EL (cell line): ENCODE data around the gene IFNL1.
"Not testable (repeated sequence)": the region's sequence is repeated elsewhere in the genome, so short reads cannot be mapped to it uniquely, and the experiment has no call there.

Experiments used
- DNase-seq: peaks from one replicate; pipeline ENCODE4 v3.0.0-alpha.2; 2016

The IFNL1 gene

DNA sequence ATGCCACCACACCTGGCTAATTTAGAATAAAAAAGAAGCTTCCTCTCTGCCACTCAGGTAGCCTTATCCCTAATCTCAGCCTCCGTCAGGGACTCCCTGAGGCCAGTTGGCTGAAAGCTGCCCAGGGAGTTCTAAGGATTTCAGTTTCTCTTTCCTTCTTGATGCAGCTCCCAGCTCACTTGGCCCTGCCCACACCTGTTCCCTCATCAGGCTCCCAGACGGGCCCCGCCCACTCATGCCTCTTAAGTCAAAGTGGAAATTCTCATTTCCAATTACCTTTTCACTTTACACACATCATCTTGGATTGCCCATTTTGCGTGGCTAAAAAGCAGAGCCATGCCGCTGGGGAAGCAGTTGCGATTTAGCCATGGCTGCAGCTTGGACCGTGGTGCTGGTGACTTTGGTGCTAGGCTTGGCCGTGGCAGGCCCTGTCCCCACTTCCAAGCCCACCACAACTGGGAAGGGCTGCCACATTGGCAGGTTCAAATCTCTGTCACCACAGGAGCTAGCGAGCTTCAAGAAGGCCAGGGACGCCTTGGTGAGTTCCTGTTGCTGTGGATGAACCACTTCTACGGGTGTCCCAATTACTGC is at the start of gene IFNL1:
Gene IFNL1 (plus strand): TSS at position 353 of the 591 bp plus-strand sequence. CDS start 15 bp downstream, at position 368.
- DNase-seq, result no peak

DNA sequence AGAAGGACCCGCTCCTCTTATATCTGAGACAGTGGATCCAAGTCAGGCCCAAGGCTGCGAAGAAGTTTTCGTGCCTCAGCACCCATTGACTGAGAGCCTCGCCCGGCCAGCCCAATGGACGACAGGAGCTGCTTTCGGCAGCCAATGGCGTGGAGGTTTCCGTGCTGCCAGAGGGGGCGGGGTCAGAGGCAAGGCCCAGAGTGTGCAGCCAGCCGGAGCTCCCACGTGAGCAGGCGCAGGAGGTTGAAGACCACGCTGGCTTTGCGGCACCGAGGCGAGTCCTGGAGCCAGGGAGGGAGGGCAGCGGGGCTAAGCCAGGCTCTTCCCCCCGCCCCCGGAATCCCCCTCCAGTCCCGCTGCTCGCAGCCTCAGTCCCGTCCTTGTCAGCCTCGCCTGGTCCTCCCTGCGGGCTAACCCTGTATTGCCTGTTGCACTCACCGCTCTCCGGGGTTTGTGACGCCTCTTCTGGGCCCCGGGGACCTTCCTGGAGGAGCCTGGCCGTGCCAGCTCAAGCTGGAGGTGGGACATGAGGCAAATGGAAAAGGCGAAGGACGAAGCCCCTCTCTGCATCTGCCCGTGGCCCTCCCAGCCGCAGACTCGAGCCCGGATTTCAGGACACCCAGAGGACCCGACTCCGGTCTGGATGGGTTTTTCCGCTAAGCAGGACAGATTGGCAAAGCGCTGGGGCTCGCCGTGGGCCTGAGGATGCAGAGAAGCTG is 49.1 kb upstream of the IFNL1 start:
- peak; percentile 15 for DNase-seq

DNA sequence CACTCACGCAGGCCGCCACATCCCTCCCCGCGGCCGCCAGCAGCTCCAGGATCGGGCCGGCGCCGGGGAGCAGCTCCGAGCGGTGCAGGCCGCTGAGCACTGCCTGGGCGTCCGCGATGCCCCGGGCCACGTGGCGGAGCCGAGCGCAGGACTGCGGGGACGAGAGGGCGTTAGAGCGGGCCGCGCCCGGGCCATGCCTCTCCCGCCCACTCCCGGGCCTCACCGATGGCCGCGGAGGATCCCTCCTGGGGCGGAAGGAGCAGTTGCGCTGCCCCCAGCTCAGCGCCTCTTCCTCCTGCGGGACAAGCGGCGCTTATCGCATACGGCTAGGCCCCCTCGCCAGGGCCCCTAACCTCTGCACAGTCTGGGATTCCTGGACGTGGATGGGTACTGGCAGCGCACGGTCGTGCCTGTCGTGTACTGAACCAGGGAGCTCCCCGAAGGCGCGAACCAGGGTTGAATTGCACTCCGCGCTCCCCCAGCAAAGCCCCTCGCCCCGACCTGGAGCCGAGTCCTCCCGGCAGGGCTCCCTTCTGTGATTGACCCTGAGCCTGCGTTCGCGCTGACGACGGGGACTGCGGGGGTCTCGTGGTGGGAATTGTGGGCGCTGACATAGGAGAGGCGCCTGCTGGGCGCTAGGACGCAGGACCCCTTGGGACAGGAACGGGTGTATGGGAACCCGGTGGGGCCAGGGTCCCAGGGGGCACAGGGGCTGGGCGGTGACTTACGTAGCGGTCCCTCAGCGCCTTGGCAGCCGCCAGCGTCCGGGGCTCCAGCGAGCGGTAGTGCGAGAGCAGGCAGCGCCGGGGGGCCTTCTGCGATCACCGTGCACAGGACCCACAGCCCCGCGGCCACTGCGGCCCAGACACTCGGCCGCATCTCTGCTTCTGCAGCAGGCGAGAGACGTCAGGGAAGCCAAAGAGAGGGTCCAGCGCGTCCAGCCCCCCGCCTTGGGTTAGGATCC is 48.2 kb upstream of the IFNL1 start:
- no peak for DNase-seq

DNA sequence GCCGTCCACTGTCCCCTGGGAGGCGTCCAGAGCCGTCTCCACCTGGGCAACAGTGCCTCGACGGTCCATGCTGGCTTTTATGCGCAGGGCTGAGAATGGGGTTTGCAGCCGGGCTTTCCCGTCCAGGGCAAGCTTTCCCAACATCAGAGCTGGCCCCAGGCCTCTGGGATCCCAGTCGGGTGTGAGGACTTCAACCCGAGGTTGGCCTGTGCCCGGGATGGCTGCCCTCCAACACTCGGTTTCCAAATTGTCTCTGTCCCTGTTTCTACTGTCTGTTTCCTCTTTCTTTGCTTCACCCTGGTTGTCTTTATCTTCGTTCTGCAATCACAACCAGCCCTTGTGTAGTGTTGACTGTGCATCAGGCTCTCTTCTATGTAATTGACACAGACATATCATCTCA is 47.4 kb upstream of the IFNL1 start, which contains the start of gene IFNL4:
Gene IFNL4 (minus strand): TSS at position 51 of the 400 bp plus-strand sequence.
- no peak for DNase-seq

DNA sequence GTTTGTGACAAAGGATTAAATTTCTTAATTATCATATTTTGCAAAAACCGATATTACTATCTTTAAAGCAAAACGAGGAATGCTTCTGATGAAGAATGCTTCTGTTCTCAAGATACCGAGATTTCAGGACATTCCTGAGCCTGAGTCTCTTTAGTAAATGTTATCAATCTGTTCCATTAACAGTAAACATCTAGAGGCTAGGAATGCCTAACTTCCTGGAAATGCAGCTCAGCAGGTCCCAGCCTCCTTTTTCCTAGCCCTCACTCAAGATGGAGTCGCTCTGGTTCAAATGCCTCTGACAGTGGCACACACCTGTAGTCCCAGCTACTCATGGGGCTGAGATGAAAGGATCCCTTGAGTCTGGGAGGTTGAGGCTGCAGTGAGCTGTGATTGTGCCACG is 45.1 kb upstream of the IFNL1 start:
- DNase-seq, result no peak

DNA sequence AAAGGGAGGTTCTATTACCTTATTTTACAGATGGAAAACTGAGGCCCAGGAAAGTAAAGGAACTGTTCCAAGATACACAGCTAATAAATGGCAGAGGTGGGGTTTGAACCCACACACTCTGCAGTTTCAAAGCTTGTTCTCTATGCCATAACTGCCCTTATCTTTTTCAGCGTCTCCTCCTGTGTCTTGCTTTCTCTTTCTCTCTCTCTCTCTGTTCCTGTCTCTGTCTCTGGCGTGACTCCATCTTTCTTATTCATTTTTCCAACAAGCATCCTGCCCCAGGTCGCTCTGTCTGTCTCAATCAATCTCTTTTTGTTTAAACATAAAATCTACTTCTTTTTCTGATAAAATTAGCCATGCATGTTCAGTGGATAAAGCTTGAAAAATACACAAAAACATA is 44.4 kb upstream of the IFNL1 start:
- DNase-seq, result no peak

DNA sequence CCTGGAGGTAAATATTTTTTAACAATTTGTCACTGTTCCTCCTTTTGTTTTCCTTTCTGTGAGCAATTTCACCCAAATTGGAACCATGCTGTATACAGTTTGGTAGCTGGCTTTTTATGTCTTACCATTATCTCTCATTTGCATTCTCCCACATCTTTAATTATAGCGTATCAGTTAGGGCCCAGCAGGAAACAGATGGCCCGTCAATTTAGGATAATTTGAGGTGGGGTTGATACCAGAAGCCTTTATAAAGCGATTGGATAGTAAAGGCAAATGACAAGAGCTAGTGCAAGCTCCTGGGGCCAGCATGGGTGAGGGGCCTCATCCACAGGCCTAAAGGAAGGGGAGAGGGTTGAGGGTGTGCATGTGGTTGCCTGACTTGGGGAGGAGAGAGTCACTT is 43.7 kb upstream of the IFNL1 start:
- no peak for DNase-seq

DNA sequence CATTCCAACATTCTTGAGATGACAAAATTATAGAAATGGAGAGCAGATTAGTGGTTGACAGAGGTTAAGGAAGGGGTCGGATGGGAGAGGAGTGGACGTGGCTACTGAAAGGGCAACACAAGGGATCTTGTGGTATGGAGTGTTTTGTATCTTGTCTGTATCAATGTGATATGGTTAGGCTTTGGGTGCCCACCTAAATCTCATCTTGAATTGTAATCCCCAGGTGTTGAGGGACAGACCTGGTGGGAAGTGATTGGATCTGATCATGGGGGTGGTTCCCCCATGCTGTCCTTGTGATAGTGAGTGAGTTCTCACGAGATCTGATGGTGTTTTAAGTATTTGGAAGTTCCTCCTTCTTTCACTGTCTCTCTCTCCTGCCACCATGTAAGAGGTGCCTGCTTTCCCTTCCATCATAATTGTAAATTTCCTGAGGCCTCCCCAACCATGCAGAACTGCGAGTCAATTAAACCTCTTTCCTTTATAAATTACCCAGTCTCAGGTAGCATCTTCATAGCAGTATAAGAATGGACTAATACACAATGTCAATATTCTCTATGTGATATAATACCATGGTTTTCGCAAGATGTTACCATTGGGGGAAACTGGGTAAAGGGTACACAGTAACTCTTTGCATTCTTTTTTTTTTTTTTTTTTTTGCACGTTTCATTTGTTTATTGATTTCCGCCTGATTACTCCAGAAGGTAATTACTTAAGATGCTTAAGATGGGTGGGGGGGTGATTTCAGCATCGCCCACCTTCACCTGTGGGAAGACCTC is 42.6 kb upstream of the IFNL1 start:
- no peak for DNase-seq

DNA sequence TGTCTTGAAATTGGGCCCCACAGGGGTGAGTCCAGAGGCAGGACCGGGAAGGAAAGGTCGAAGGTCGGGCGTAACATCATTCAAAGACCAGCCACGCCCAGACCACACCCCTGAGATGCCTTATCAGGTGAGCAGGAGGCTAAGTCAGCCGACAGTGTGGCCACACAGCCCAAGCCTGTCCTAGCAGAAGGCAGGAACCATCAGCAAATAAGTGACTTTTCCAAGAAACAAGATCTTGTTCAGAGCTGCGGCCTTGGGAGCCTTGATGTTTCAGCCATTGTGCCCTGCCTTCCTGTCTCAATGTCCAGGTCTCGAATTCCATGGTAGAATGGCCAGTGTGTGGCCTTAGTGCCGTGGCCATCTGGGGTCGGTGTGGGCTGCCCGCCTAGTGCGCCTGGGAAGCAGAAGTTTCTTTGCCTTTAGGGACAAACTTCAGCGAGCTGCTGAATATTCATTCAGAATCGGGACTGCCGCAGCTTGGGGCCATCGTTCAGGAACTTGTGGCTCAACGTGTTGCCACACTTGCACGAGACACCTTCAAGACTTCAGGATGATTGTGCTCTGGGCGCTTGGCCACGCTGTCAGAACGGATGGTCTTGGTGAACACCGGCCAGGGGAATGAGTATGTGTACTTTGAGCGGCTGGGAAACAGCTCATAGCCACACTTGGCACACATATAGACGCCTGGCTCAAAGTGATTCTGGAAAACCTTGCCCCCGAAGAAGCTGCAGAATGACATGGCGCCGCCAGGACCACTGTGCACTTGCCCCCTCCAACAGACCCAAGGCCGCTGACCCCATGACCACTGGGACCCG is 41.5 kb upstream of the IFNL1 start:
- no peak for DNase-seq

DNA sequence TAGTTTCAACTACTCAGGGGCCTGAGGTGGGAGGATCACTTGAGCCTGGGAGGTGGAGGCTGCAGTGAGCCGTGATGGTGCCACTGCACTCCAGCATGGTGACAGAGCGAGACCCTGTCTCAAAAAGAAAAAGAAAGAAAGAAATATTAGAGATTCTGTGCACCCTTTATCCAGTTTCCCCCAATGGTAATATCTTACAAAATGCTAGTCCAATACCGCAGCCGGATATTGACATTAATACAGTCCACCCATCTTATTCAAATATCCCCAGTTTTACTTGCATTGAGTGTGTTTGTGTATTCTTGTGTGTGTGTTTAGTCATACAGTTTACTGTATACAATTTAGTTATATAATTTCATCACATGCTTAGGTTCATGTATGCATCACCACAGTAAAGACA is 39.0 kb upstream of the IFNL1 start:
- DNase-seq, result no peak

DNA sequence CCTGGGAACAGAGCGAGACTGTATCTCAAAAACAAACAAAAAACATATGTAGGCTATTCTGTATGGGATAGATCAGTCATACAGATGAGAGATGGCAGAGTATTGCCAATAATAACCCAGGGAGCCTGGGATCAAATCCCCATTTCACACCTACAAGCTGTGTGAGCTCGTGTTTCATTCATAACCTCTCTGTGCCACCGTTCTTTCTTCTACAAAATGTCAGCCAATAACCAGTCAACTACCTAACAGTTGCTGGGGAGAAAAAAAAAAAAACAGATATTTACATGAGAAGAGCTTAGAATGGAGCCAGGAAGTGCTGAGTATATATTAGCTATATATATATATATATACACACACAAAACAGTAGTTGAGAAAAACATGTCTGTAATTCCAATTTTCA is 34.5 kb upstream of the IFNL1 start:
- DNase-seq, result no peak

DNA sequence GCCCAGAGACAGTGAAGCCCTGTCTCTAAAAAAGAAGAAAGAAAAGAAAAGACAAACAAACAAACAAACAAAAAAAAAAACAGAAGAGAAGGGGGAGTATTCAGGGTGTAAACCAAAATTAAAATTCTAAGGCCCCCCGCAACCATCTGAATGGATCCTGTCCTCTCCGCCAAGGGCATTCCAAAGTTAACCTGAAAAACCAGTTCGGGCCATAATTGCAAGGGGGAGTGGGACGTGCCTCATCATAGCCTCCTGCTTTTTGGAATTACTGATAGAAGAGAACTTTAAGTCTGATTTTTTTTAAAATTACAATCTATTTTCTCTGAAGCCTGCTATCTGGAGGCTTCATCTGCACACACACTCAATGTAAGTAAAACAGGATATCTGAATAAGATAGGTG is 33.7 kb upstream of the IFNL1 start:
- no peak for DNase-seq

DNA sequence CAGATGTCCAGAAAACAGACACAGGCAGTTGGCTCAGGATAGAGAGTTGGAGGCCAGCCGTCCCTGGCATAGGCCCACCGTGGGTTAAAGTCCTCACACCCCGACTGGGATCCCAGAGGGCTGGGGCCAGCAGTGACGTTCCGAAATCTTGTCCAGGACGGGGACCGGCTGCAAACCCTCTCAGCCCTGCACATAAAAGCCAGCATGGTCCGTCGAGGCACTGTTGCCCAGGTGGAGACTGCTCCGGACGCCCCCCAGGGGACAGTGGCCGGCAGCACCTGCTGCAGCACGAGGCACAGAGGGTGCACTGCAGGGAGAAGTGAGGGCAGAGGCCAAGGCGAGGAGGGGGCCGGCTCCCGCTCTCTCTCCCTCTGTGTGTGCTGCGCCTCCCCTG is 32.3 kb upstream of the IFNL1 start:
- no peak for DNase-seq

DNA sequence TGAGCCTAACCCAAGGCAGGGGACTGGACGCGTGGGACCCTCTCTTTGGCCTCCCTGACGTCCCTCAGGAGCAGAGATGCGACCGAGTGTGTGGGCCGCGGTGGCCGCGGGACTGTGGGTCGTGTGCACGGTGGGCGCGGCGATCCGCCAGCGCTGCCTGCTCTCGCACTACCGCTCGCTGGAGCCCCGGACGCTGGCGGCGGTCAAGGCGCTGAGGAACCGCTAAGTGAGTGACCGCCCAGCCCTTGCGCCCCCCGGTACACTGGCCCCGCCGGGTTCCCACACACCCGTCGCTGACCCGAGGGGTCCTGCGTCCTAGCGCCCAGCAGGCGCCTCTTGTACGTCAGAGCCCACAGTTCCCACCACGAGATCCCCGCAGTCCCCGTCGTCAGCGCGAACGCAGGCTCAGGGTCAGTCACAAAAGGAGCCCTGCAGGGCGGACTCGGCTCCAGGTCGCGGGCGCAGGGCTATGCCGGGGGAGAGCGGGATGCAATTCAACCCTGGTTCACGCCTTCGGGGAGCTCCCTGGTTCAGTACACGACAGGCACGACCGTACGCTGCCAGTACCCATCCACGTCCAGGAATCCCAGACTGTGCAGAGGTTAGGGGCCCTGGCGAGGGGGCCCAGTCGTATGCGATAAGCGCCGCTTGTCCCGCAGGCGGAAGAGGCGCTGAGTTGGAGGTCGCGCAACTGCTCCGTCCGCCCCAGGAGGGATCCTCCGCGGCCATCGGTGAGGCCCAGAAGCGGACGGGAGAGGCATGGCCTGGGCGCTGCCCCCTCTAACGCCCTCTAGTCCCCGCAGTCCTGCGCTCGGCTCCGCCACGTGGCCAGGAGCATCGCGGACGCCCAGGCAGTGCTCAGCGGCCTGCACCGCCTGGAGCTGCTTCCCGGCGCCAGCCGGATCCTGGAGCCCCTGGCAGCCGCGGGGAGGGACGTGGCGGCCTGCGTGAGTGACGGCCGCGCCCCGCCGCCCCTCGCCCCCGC is 31.6 kb upstream of the IFNL1 start:
- DNase-seq, result no peak

DNA sequence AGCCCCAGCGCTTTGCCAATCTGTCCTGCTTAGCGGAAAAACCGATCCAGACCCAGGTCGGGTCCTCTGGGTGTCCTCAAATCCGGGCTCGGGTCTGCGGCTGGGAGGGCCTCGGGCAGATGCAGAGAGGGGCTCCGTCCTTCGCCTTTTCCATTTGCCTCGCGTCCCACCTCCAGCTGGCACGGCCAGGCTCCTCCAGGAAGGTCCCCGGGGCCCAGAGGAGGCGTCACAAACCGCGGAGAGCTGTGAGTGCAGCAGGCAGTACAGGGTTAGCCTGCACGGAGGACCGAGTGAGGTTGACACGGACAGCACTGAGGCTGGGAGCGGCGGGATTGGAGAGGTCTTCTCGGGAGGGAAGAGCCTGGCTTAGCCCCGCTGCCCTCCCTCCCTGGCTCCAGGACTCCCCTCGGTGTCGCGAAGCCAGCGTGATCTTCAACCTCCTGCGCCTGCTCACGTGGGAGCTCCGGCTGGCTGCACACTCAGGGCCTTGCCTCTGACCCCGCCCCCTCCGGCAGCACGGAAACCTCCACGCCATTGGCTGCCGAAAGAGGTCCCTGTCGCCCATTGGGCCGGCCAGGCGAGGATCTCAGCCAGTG is 30.8 kb upstream of the IFNL1 start:
- no peak for DNase-seq

DNA sequence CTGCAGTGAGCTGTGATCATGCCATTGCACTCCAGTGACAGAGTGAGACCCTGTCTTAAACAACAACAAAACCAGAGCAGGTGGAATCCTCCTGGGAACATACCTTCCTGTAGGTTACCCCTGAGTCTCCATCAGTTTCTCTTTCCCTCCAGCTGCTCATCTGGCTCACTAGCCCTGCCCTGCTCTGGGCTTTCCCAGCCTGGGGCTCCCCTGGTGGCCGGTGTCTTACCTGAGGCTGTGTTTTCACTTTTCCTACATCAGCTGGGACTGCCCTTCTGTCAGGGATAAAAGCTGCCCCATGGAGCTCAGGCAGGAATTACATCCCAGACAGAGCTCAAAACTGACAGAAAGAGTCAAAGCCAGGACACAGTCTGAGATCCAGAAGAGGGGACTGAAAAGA is 28.1 kb upstream of the IFNL1 start, which contains the start of gene IFNL2:
Gene IFNL2 (plus strand): TSS at position 312 of the 400 bp plus-strand sequence. CDS start 173 bp downstream, outside the sequence.
- not testable (repeated sequence) for DNase-seq

DNA sequence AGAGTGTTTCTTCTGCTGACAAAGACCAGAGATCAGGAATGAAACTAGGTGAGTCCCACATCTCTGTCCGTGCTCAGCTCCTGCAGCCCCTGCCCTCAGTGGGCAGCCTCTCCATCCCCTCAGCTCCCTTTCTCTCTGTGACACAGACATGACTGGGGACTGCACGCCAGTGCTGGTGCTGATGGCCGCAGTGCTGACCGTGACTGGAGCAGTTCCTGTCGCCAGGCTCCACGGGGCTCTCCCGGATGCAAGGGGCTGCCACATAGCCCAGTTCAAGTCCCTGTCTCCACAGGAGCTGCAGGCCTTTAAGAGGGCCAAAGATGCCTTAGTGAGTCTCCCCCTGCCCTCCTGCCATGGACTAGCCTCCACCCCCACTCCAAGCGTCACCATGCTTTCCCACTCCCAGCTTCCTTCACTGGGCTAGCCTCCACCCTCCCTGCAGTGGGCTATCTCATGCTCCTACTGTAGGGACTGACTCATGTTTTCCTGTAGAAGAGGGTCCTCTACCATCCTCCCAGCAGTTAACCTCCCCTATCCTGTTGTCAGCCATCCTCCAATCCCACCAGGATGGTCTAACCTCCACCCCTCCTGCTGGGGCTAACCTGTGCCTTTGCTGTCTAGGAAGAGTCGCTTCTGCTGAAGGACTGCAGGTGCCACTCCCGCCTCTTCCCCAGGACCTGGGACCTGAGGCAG is 27.5 kb upstream of the IFNL1 start:
- not testable (repeated sequence) for DNase-seq

DNA sequence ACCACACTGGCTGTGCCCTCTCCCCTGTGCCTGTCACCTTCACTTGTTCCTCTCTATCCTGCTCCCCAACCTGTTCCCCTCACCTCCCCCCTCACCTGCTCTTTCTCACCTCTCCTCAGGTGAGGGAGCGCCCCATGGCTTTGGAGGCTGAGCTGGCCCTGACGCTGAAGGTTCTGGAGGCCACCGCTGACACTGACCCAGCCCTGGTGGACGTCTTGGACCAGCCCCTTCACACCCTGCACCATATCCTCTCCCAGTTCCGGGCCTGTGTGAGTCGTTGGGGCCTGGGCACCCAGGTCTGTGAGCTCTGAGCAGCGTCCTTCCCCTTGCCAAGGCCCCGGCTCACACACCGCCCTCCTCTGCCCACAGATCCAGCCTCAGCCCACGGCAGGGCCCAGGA is 26.8 kb upstream of the IFNL1 start:
- not testable (repeated sequence) for DNase-seq
